K562 (cell line): Measurements from ENCODE around the gene ANKRD65.

Source experiments
- ETV6 ChIP-seq, 3 experiments: fragments of 150-350 bp in 1 of 3; sonication (generic) in 1 of 3; formaldehyde crosslinking in 1 of 3; IDR thresholded peaks; 2 replicates each; pipeline versions ENCODE4 v1.6.1 to v1.8.0; 2014 to 2022; ENCODE audit warnings: borderline replicate concordance in 2 of 3, low read depth in 2 of 3, antibody characterized with exemption in 1 of 3, low read length in 1 of 3, mild to moderate bottlenecking in 1 of 3, missing genetic modification reagents in 1 of 3
- MAFK ChIP-seq: IDR thresholded peaks from 2 replicates; pipeline ENCODE4 v1.6.1; 2011; ENCODE audit warnings: low read length, improper control_type of control experiment
- MEF2A ChIP-seq: IDR thresholded peaks from 2 replicates; pipeline ENCODE4 v1.6.1; 2011; ENCODE audit warnings: low read depth, mild to moderate bottlenecking, low read length, moderate library complexity; ENCODE audit not compliant: control insufficient read depth
- POLR2A ChIP-seq: fragments of 450-650 bp; conservative IDR thresholded peaks from 2 replicates; pipeline ENCODE4 v1.6.1; 2016
- ZFX ChIP-seq: sonication (generic); formaldehyde crosslinking; IDR thresholded peaks from 2 replicates; pipeline ENCODE4 v1.8.0; 2022; ENCODE audit warnings: mild to moderate bottlenecking, missing genetic modification reagents, moderate library complexity

DNA sequence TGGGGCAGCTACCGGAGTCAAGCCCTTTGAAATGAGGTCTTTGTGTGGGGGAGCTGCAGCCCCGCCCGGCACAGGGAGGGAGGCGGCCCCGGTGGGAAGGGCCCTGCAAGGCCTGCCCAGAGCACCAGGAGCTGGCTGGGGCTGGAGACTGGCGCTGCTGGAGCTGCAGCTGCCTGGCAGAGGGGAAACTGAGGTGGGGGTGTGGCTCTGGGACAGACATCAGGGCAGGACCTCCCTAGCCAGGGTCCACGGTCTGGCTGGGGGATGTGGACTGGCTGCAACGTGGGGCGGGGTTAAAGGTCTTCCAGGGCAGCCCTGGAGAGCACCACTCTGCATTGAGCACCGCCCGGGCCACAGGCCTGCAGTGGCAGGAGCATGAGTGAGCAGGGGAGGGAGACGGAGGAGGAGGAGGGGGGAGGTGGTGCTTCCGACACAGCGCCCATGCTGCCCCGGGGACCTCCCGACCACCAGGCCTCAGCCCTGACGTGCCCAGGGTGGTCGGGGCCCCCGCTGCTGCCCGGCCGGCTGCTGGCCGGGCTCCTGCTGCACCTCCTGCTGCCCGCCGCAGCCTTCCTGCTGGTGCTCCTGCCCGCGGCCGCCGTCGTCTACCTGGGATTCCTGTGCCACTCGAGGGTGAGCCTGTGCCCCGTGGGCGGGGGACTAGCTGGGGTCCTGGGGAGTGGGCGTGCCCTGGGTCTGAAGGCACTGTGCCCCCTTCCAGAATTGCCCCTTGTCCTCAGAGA is 4.8 kb upstream of the ANKRD65 start:
- TF ChIP-seq ETV6 (IDR thresholded peaks at IDR 0.05; ENCODE audit: borderline replicate concordance in 1 of 2, low read depth in 2 of 2, low read length in 1 of 2): no peak
- no peak for TF ChIP-seq ETV6 (CRISPR knock-in tag; IDR thresholded peaks at IDR 0.05; ENCODE audit: borderline replicate concordance)
- no peak for TF ChIP-seq ZFX (CRISPR knock-in tag)
- no peak for TF ChIP-seq POLR2A
- TF ChIP-seq MEF2A: no peak
- no peak for TF ChIP-seq MAFK
